IMR-90 (cell line): Measurements from ENCODE around the gene FAXDC2. TPM values are rescaled to one million over a fixed set of nuclear protein-coding genes. Genes with fewer than 3 reads are reported as not detected.

Experiments
- ATAC-seq: fragments of 200-7000 bp; cut with Tn5 transposase; 2 replicates; pipeline ENCODE4 v1.9.1; 2020; ENCODE audit warnings: low read depth, mild to moderate bottlenecking, moderate library complexity
- BruUV-seq: library from RNA; stranded (reverse); fragments of 400-500 nt; replicated peaks from 2 replicates; lab custom pipeline; 2021; lab: Mats Ljungman, UMichigan
- CTCF ChIA-PET: fragments of 300-600 bp; formaldehyde crosslinking; extraction: SDS; loops from one replicate; lab custom pipeline; 2021; ENCODE audit warnings: antibody characterized with exemption; lab: Yijun Ruan, JAX
- POLR2A ChIA-PET: fragments of 300-600 bp; sonication (Branson Sonifier 250); formaldehyde crosslinking; loops from one replicate; lab custom pipeline; 2022; ENCODE audit warnings: antibody characterized with exemption; ENCODE audit not compliant: unreplicated experiment; lab: Charles Lee
- DNase-seq: peaks from one replicate; pipeline ENCODE4 v3.0.0; 2013
- H2AFZ ChIP-seq: replicated peaks from 2 replicates; pipeline ENCODE3; 2013; ENCODE audit warnings: low read length, mild to moderate bottlenecking; ENCODE audit not compliant: poor library complexity
- H2AK5ac ChIP-seq: 2 replicates; pipeline ENCODE4 v1.6.1; 2013; ENCODE audit warnings: low read depth, low read length, inconsistent platforms
- H2AK9ac ChIP-seq: replicated peaks from 2 replicates; pipeline ENCODE3; 2013; ENCODE audit warnings: mild to moderate bottlenecking, low read depth, low read length, moderate library complexity; ENCODE audit not compliant: poor library complexity
- H2BK120ac ChIP-seq: 2 replicates; pipeline ENCODE4 v1.6.1; 2013; ENCODE audit warnings: low read depth, low read length, inconsistent platforms
- H2BK15ac ChIP-seq: 3 replicates; pipeline ENCODE4 v1.6.1; 2013; ENCODE audit warnings: low read depth, low read length, inconsistent platforms
- H2BK20ac ChIP-seq: 2 replicates; pipeline ENCODE4 v1.6.1; 2013; ENCODE audit warnings: low read depth, mild to moderate bottlenecking, inconsistent platforms, low read length, moderate library complexity
- H2BK5ac ChIP-seq: 2 replicates; pipeline ENCODE4 v1.6.1; 2013; ENCODE audit warnings: mild to moderate bottlenecking, low read depth, low read length, inconsistent platforms; ENCODE audit not compliant: poor library complexity, severe bottlenecking
- H3K14ac ChIP-seq: replicated peaks from 2 replicates; pipeline ENCODE4 v1.6.1; 2013; ENCODE audit warnings: low read depth, low read length, inconsistent platforms
- H3K18ac ChIP-seq: 2 replicates; pipeline ENCODE4 v1.6.1; 2013; ENCODE audit warnings: low read depth, low read length, control low read depth
- H3K23ac ChIP-seq: 2 replicates; pipeline ENCODE4 v1.6.1; 2013; ENCODE audit warnings: low read depth, low read length, inconsistent platforms
- H3K27ac ChIP-seq: 2 replicates; pipeline ENCODE4 v1.5.1; 2013; ENCODE audit warnings: mild to moderate bottlenecking, control low read depth, low read length; ENCODE audit not compliant: insufficient read depth
- H3K27me3 ChIP-seq: 2 replicates; pipeline ENCODE4 v1.6.1; 2013; ENCODE audit warnings: low read length; ENCODE audit not compliant: control insufficient read depth, insufficient read depth
- H3K36me3 ChIP-seq: 2 replicates; pipeline ENCODE4 v1.6.1; 2013; ENCODE audit warnings: low read length, mixed read lengths; ENCODE audit not compliant: control insufficient read depth, insufficient read depth
- H3K4ac ChIP-seq: 2 replicates; pipeline ENCODE4 v1.6.1; 2013; ENCODE audit warnings: low read depth, low read length, inconsistent platforms
- H3K4me1 ChIP-seq: 2 replicates; pipeline ENCODE4 v1.6.1; 2013; ENCODE audit warnings: low read length, mixed read lengths; ENCODE audit not compliant: control insufficient read depth, insufficient read depth
- H3K4me2 ChIP-seq: 2 replicates; pipeline ENCODE4 v1.6.1; 2013; ENCODE audit warnings: low read depth, mild to moderate bottlenecking, control low read depth, low read length, moderate library complexity
- H3K4me3 ChIP-seq: 2 replicates; pipeline ENCODE4 v1.5.1; 2013; ENCODE audit warnings: low read depth, mild to moderate bottlenecking, control low read depth, low read length, moderate library complexity; ENCODE audit not compliant: insufficient read depth
- H3K56ac ChIP-seq: 2 replicates; pipeline ENCODE4 v1.6.1; 2013; ENCODE audit warnings: low read length, inconsistent platforms; ENCODE audit not compliant: insufficient read depth; ENCODE audit errors: extremely low read depth
- H3K79me1 ChIP-seq, 2 experiments: 2 replicates each; pipeline ENCODE4 v1.6.1; 2013; ENCODE audit warnings: low read length in 2 of 2, inconsistent platforms in 1 of 2, low read depth in 1 of 2
- H3K9ac ChIP-seq: 2 replicates; pipeline ENCODE4 v1.6.1; 2013; ENCODE audit warnings: low read depth, low read length, control low read depth
- H3K9me1 ChIP-seq: 2 replicates; pipeline ENCODE4 v1.6.1; 2013; ENCODE audit warnings: low read length, inconsistent platforms; ENCODE audit not compliant: insufficient read depth
- H3K9me3 ChIP-seq: 2 replicates; pipeline ENCODE4 v1.6.1; 2013; ENCODE audit warnings: low read length; ENCODE audit not compliant: control insufficient read depth, insufficient read depth
- H4K20me1 ChIP-seq: 2 replicates; pipeline ENCODE4 v1.6.1; 2013; ENCODE audit warnings: low read length, inconsistent platforms; ENCODE audit not compliant: insufficient read depth
- H4K5ac ChIP-seq: 2 replicates; pipeline ENCODE4 v1.6.1; 2013; ENCODE audit warnings: mild to moderate bottlenecking, low read depth, low read length, control low read depth
- H4K8ac ChIP-seq, 2 experiments: 2 replicates each; pipeline ENCODE4 v1.6.1; 2013; ENCODE audit warnings: low read depth in 2 of 2, low read length in 2 of 2, control low read depth in 1 of 2, inconsistent platforms in 1 of 2
- H4K91ac ChIP-seq: 2 replicates; pipeline ENCODE4 v1.6.1; 2013; ENCODE audit warnings: low read depth, low read length, inconsistent platforms; ENCODE audit not compliant: insufficient read depth
- CEBPB ChIP-seq: IDR thresholded peaks from 2 replicates; pipeline ENCODE4 v1.6.1; 2012; ENCODE audit warnings: low read depth, low read length, improper control_type of control experiment
- CHD1 ChIP-seq: IDR thresholded peaks from 2 replicates; pipeline ENCODE4 v1.6.1; 2012; ENCODE audit warnings: low read depth, low read length, improper control_type of control experiment
- FOS ChIP-seq: fragments of 150-350 bp; IDR thresholded peaks from 2 replicates; pipeline ENCODE4 v1.6.1; 2016; ENCODE audit warnings: low read depth, low read length
- MAFK ChIP-seq: IDR thresholded peaks from 2 replicates; pipeline ENCODE4 v1.6.1; 2012; ENCODE audit warnings: low read depth, low read length, improper control_type of control experiment
- NFE2L2 ChIP-seq: fragments of 150-350 bp; IDR thresholded peaks from 2 replicates; pipeline ENCODE4 v1.6.1; 2016; ENCODE audit warnings: low read depth, mild to moderate bottlenecking, low read length
- POLR2A ChIP-seq: IDR thresholded peaks from 2 replicates; pipeline ENCODE4 v1.6.1; 2012; ENCODE audit warnings: mild to moderate bottlenecking, low read depth, low read length
- RAD21 ChIP-seq: IDR thresholded peaks from 2 replicates; pipeline ENCODE4 v1.6.1; 2012; ENCODE audit warnings: low read length, improper control_type of control experiment
- RCOR1 ChIP-seq: IDR thresholded peaks from 2 replicates; pipeline ENCODE4 v1.6.1; 2012; ENCODE audit warnings: mild to moderate bottlenecking, low read length, improper control_type of control experiment; ENCODE audit not compliant: insufficient replicate concordance
- SMC3 ChIP-seq: fragments of 150-350 bp; IDR thresholded peaks from 2 replicates; pipeline ENCODE4 v1.6.1; 2016; ENCODE audit warnings: low read depth, mild to moderate bottlenecking, antibody characterized with exemption, low read length, moderate library complexity
- WGBS, 2 experiments: methylation state at CpG; one replicate each; pipeline versions ENCODE4 v1.1.5 to v1.1.7; 2013; ENCODE audit warnings: missing lambda C conversion rate in 2 of 2; ENCODE audit not compliant: insufficient read length in 1 of 2; ENCODE audit errors: extremely low coverage in 2 of 2; 5-methylcytosine and 5-hydroxymethylcytosine counted together
- dilution Hi-C: fragments of 300-500 bp; cut with HindIII; formaldehyde crosslinking; loops from one replicate; pipeline ENCODE4 v1.14.3; 2018; ENCODE audit warnings: low sequenced_read_pairs; ENCODE audit not compliant: unreplicated experiment
- in situ Hi-C: fragments of 300-500 bp; cut with MboI; formaldehyde crosslinking; loops from 3 replicates; pipeline ENCODE4 v1.14.3; 2019; ENCODE audit warnings: low sequenced_read_pairs, inconsistent platforms, mixed read lengths
- intact Hi-C: fragments of 100-400 bp; cut with micrococcal nuclease; formaldehyde crosslinking; loops from 2 replicates; pipeline ENCODE4 v1.10.0; 2022
- polyA plus RNA-seq, 3 experiments: library from polyadenylated mRNA; depleted of rRNA; stranded (reverse); fragments of >200 nt; gene quantifications; 2 replicates each; pipeline ENCODE4 v1.2.3, GENCODE V29; 2012; ENCODE audit warnings: low replicate concordance in 1 of 3
- total RNA-seq: library from RNA; depleted of rRNA; stranded (reverse); fragments of >200 nt; gene quantifications from 2 replicates; pipeline ENCODE4 v1.2.3, GENCODE V29; 2012
- TF ChIP-seq, protein P1 (sequence below): conservative IDR thresholded peaks from 2 replicates; pipeline ENCODE4 v1.5.1; 2012; ENCODE audit warnings: mild to moderate bottlenecking, low read depth, low read length, improper control_type of control experiment
- TF ChIP-seq, protein P2 (sequence below): fragments of 150-350 bp; IDR thresholded peaks from 2 replicates; pipeline ENCODE4 v1.6.1; 2017; ENCODE audit warnings: mild to moderate bottlenecking, antibody characterized with exemption, low read length, low read depth
- TF ChIP-seq, protein P3 (sequence below): fragments of 150-350 bp; IDR thresholded peaks from 2 replicates; pipeline ENCODE4 v1.6.1; 2016; ENCODE audit warnings: low read depth, mild to moderate bottlenecking, low read length, moderate library complexity, borderline replicate concordance

The FAXDC2 gene
- total and polyA plus RNA-seq, 2 of the 4 experiments (the other 2 are of a cell fraction) = 4.3 to 8.9 TPM

DNA sequence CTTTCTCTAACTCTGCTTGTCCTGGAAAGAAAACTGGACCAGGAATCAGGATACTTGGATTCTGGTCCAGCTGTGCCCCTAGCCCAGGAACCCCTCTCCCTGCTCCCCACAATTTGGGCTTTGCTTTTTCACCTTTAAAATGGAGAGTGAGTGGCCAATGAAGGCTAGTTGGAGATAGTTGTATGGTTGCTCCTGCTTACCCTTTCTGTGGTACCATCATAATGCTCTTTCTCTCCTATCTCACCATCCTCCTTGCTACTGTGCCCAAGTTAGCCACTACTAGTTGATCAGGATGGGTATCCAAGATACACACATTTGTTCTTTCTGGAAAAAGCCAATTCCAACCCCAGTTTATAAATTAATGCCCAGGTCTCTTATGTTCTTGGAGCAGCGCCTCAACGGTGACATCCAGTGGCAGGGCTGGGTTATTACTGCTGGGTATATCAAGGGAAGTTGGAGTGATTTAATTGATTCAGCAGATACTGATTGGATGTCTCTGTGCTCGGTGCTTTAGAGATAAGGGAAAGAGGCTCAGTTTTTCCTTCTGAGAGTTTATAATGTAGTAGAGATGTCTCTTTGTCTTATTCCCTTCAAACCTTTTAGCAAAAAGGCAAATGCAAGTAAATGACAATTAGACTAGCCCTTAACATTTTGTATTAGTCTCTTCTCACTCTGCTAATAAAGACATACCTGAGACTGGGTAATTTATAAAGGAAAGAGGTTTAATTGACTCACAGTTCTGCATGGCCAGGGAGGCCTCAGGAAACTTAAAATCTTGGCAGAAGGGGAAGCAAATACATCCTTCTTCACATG, 38.5 kb downstream of the FAXDC2 start:
- H3K14ac ChIP-seq = no peak overlapping the region
- H3K9ac ChIP-seq = no peak overlapping the region
- intact Hi-C loops (loop anchor here (1.0 to 5.0 kb wide), 3 partner anchors 55 to 345 kb away; no protein-coding TSS in a partner anchor), in situ Hi-C loops (loop anchor here (25.0 kb wide), 1 partner anchor 350 kb away; no protein-coding TSS in a partner anchor), dilution Hi-C loops (no loop called here)
- H3K36me3 ChIP-seq = peaks cover 61% of the 10 kb centered on the region
- peaks cover 7% of the 10 kb centered on the region; the same call in 1 of the 2 replicates for H4K20me1 ChIP-seq
- H3K4me3 ChIP-seq = no peak overlapping the region
- DNase-seq (peak; percentile 76), ATAC-seq (peak; percentile 93)
- WGBS, 2 experiments = no CpG with 5 or more reads among the region's 3 CpGs
- no peaks in the 10 kb centered on the region for H3K4me1 ChIP-seq
- peaks cover 20 to 39% of the 10 kb centered on the region in 2 experiments for H3K79me1 ChIP-seq
- CTCF ChIA-PET = no interaction called here
- H4K91ac ChIP-seq = no peak overlapping the region
- no peak overlapping the region for H2BK20ac ChIP-seq
- TF ChIP-seq CEBPB (no peak), POLR2A (no peak), CHD1 (no peak), MAFK (peak; percentile 5; the same call in 1 of the 2 replicates), FOS (no peak), RCOR1 (no peak), SMC3 (peak; percentile 97), NFE2L2 (no peak), RAD21 (peak; percentile 90)
- TF ChIP-seq, protein P1, sequence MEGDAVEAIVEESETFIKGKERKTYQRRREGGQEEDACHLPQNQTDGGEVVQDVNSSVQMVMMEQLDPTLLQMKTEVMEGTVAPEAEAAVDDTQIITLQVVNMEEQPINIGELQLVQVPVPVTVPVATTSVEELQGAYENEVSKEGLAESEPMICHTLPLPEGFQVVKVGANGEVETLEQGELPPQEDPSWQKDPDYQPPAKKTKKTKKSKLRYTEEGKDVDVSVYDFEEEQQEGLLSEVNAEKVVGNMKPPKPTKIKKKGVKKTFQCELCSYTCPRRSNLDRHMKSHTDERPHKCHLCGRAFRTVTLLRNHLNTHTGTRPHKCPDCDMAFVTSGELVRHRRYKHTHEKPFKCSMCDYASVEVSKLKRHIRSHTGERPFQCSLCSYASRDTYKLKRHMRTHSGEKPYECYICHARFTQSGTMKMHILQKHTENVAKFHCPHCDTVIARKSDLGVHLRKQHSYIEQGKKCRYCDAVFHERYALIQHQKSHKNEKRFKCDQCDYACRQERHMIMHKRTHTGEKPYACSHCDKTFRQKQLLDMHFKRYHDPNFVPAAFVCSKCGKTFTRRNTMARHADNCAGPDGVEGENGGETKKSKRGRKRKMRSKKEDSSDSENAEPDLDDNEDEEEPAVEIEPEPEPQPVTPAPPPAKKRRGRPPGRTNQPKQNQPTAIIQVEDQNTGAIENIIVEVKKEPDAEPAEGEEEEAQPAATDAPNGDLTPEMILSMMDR = peak; percentile 92
- TF ChIP-seq, protein P2, sequence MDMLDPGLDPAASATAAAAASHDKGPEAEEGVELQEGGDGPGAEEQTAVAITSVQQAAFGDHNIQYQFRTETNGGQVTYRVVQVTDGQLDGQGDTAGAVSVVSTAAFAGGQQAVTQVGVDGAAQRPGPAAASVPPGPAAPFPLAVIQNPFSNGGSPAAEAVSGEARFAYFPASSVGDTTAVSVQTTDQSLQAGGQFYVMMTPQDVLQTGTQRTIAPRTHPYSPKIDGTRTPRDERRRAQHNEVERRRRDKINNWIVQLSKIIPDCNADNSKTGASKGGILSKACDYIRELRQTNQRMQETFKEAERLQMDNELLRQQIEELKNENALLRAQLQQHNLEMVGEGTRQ = no peak
- TF ChIP-seq, protein P3, sequence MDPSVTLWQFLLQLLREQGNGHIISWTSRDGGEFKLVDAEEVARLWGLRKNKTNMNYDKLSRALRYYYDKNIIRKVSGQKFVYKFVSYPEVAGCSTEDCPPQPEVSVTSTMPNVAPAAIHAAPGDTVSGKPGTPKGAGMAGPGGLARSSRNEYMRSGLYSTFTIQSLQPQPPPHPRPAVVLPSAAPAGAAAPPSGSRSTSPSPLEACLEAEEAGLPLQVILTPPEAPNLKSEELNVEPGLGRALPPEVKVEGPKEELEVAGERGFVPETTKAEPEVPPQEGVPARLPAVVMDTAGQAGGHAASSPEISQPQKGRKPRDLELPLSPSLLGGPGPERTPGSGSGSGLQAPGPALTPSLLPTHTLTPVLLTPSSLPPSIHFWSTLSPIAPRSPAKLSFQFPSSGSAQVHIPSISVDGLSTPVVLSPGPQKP = no peak
- no peak overlapping the region for H4K5ac ChIP-seq
- H2AK5ac ChIP-seq = peak overlapping the region; percentile 31; the same call in 1 of the 2 replicates
- H3K4me2 ChIP-seq = no peak overlapping the region
- H3K9me3 ChIP-seq = no peaks in the 10 kb centered on the region
- no peak overlapping the region for H2BK5ac ChIP-seq
- no peak overlapping the region for H3K56ac ChIP-seq
- H3K23ac ChIP-seq = no peak overlapping the region
- H3K9me1 ChIP-seq = peaks cover 5% of the 10 kb centered on the region
- BruUV-seq = no TSS peak
- H3K4ac ChIP-seq = no peak overlapping the region
- H2AK9ac ChIP-seq = no peak overlapping the region
- H4K8ac ChIP-seq = no peak overlapping the region
- no peak overlapping the region for H2AFZ ChIP-seq
- POLR2A ChIA-PET = no interaction called here
- H2BK15ac ChIP-seq = no peak overlapping the region
- H3K27me3 ChIP-seq = no peaks in the 10 kb centered on the region
- no peak overlapping the region for H2BK120ac ChIP-seq
- H3K27ac ChIP-seq = no peak overlapping the region
- H3K18ac ChIP-seq = no peak overlapping the region
